GM13977 (cell line): ENCODE results near the gene NINL.
"Not testable (repeated sequence)": the region's sequence is repeated elsewhere in the genome, so short reads cannot be mapped to it uniquely, and the experiment has no call there.

Experiments used
- DNase-seq: peaks from one replicate; pipeline ENCODE4 v3.0.0; 2012; ENCODE audit warnings: low spot score
- CTCF ChIP-seq: IDR thresholded peaks from 2 replicates; pipeline ENCODE4 v1.5.1; 2012; ENCODE audit warnings: mild to moderate bottlenecking, control low read depth; ENCODE audit not compliant: insufficient read depth; ENCODE audit errors: extremely low read depth, missing control alignments
- in situ Hi-C: fragments of 300-500 bp; cut with MboI; formaldehyde crosslinking; loops from one replicate; pipeline ENCODE4 v1.12.0; 2022; ENCODE audit warnings: low sequenced_read_pairs, low pct_unique_long_range_greater_than_20kb, mixed read lengths, inconsistent platforms; ENCODE audit not compliant: unreplicated experiment

NINL gene

GRCh38 chr20:25504366-25505135 lies 80.8 kb downstream of the NINL start:
- no peak for TF ChIP-seq CTCF
- DNase-seq = no peak
- in situ Hi-C loops = no loop called here

DNA sequence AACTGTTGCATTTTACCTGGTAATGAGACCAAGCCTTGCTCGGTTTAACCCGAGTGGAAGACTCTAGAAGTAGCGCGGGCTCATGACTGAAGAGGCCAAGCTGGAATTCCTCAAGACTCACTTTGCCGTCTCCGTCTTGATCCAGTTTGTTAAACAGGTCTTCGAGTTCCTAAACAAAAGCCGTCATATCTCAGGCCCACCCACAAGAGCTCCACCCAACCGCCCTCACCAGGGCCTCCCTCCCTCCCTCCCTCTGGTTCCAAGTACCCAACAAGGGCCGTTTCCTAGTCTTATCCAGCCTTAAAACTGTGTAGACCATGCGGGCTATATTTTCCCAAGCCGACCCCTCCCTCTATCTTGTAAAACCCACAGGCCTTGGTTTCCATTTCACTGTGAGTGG lies 81.4 kb downstream of the NINL start:
- no peak for TF ChIP-seq CTCF
- in situ Hi-C loops = no loop called here
- DNase-seq = no peak

DNA sequence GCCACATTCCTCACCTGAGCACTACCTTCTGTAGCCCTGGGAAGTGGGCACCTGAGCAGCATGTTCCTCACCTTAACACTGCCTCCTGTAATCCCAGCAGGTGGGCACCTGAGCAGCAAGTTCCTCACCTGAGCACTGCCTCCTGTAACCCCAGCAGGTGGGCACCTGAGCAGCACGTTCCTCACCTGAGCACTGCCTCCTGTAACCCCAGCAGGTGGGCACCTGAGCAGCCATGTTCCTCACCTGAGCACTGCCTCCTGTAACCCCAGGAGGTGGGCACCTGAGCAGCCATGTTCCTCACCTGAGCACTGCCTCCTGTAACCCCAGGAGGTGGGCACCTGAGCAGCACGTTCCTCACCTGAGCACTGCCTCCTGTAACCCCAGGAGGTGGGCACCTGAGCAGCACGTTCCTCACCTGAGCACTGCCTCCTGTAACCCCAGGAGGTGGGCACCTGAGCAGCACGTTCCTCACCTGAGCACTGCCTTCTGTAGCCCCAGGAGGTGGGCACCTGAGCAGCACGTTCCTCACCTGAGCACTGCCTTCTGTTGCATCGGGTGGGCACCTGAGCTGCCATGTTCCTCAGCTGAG lies 82.2 kb downstream of the NINL start:
- in situ Hi-C loops, DNase-seq: not testable (repeated sequence)

GRCh38 chr20:25500880-25501351 lies 84.4 kb downstream of the NINL start:
- no peak for TF ChIP-seq CTCF
- no peak for DNase-seq
- in situ Hi-C loops = no loop called here

GRCh38 chr20:25499855-25500434 lies 85.4 kb downstream of the NINL start:
- no peak for TF ChIP-seq CTCF
- in situ Hi-C loops = no loop called here
- DNase-seq = no peak

DNA sequence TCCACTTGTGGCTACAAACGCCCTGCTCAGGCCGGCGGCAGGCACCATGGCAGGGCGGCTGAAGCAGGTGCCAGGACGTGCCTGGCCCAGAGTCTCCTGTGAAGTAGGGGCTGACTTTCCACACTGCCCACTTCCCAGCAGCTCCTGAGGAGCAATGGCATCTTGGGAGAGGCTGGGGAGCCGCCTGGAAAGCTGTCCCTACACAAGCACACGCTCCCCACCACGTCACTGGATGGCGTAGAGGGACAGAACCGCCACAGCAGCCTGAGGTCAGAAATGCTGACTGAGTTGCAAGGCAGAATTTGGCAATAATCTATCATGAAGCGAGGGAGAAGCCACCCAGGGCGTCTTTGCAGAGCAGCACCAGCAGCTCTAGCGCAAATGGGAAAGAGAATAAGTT lies 86.3 kb downstream of the NINL start:
- in situ Hi-C loops = no loop called here
- no peak for DNase-seq
- TF ChIP-seq CTCF = no peak

DNA sequence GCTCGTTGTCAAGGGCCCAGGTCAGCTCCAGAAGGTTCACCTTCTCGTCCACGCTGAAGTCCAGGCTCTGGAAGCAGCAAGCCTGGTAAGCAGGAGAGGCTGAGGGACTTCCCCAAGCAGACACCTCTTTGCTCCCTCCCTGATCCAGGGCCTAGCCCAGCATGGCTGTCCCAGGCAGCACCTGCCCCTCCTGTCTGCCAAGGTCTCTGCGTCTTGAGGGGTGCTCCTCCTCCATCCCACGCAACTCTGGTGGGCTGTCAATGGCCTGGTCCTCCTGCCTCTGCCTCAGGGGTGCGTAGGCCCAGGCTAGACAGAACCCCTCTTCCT lies 87.1 kb downstream of the NINL start:
- in situ Hi-C loops = no loop called here
- TF ChIP-seq CTCF = no peak
- DNase-seq = no peak
